Retina (tissue), 1 donor: ENCODE measurements around the gene MAN1C1.

ENCODE experiments used
- DNase-seq: peaks from one replicate; pipeline ENCODE4 v3.0.0-alpha.2; 2016

MAN1C1 gene

GRCh38 chr1:25767437-25767770 is 150.8 kb downstream of the MAN1C1 start:
- DNase-seq = no peak

- DNase-seq = no peak
Measured at GRCh38 chr1:25768999-25769398, 152.4 kb downstream of the MAN1C1 start.

- DNase-seq = no peak
Measured at GRCh38 chr1:25769625-25770383, 153.2 kb downstream of the MAN1C1 start.

GRCh38 chr1:25770541-25771220 is 154.1 kb downstream of the MAN1C1 start:
- peak; percentile 60 for DNase-seq

GRCh38 chr1:25771221-25772114 is 154.9 kb downstream of the MAN1C1 start:
- DNase-seq = peak; percentile 84

- DNase-seq = no peak
Measured at GRCh38 chr1:25772164-25772563, 155.6 kb downstream of the MAN1C1 start.

GRCh38 chr1:25772692-25773245 is 156.2 kb downstream of the MAN1C1 start:
- no peak for DNase-seq

GRCh38 chr1:25773441-25774125 is 157.0 kb downstream of the MAN1C1 start:
- peak; percentile 57 for DNase-seq

GRCh38 chr1:25774206-25774803 is 157.7 kb downstream of the MAN1C1 start:
- DNase-seq = no peak

GRCh38 chr1:25774921-25775771 is 158.6 kb downstream of the MAN1C1 start:
- peak; percentile 66 for DNase-seq

GRCh38 chr1:25779388-25779787 is 162.8 kb downstream of the MAN1C1 start:
- DNase-seq = no peak

GRCh38 chr1:25779894-25780293 is 163.3 kb downstream of the MAN1C1 start:
- DNase-seq = no peak

- DNase-seq = no peak
Measured at GRCh38 chr1:25780318-25781129, 163.9 kb downstream of the MAN1C1 start.

GRCh38 chr1:25781130-25781433 is 164.5 kb downstream of the MAN1C1 start:
- no peak for DNase-seq

GRCh38 chr1:25782608-25783201 is 166.1 kb downstream of the MAN1C1 start:
- no peak for DNase-seq

GRCh38 chr1:25784575-25785051 is 168.0 kb downstream of the MAN1C1 start:
- DNase-seq = no peak

- no peak for DNase-seq
Measured at GRCh38 chr1:25785333-25786067, 168.9 kb downstream of the MAN1C1 start.

- no peak for DNase-seq
Measured at GRCh38 chr1:25786887-25787759, 170.5 kb downstream of the MAN1C1 start.
